NCI-H1694 treated with DMSO at 0.1 percent for 48 hours (cell line): Measurements from ENCODE around the gene PGA4.
"Not testable (repeated sequence)": the region's sequence is repeated elsewhere in the genome, so short reads cannot be mapped to it uniquely, and the experiment has no call there.

Experiments used
- DNase-seq: peaks from one replicate; lab custom pipeline; 2025; lab: John Stamatoyannopoulos, UW

Gene PGA4

DNA sequence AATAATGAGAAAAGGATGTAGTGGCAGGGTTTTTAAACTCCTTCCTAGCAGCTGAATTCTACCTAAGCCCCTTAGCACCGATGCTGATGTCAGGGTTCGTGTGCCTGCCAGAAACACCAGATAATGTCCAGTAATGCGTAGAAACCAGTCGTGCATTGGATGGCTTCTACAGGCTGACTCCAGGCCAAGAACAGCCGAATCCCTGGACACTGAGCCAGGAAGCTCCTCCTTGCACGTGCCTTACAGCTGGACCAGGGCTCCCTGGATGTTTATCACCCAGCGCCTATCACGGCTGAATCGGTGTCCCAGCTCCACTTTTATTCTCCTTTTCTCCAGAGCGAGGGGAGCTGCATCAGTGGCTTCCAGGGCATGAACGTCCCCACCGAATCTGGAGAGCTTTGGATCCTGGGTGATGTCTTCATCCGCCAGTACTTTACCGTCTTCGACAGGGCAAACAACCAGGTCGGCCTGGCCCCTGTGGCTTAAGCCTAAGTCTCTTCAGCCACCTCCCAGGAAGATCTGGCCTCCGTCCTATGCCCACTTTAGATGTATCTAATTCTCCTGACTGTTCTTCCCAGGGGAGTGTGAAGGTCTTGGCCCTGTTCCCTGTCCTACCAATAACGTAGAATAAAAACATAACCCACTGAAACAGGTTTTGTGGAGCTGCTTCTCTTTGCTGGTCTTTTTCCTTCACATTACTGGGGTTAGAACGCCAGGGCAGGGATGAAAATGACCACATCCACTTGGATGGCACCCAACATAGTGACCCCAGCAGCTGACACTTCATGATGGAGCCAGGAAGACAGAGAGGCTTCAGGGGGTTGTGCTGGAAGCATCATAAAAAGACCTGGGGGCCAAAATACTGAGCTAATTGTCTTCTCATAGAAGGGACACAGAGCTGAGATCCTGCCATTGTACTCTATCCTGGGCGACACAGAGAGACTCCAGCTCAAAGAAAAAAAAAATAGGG lies 28.9 kb downstream of the PGA4 start:
- DNase-seq: not testable (repeated sequence)

DNA sequence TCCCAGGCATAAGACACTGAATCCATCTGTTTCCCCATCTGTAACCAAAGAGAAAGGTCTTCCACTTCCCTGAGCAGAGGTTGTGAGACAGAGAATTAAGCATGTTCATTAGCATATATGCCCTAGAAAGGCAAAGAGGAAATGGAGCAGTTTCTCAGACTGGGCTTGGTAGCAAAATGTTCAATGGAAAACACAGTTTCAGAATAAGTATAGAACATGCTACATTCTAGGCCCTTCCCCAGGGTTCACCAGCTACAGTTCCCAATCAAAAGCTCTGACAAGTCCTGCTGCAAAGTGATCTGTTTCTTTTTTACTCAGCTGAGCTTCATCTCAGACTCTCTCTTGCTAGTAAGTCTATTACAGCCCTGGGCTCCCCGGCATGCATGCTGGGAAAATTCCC lies 30.2 kb downstream of the PGA4 start:
- not testable (repeated sequence) for DNase-seq

DNA sequence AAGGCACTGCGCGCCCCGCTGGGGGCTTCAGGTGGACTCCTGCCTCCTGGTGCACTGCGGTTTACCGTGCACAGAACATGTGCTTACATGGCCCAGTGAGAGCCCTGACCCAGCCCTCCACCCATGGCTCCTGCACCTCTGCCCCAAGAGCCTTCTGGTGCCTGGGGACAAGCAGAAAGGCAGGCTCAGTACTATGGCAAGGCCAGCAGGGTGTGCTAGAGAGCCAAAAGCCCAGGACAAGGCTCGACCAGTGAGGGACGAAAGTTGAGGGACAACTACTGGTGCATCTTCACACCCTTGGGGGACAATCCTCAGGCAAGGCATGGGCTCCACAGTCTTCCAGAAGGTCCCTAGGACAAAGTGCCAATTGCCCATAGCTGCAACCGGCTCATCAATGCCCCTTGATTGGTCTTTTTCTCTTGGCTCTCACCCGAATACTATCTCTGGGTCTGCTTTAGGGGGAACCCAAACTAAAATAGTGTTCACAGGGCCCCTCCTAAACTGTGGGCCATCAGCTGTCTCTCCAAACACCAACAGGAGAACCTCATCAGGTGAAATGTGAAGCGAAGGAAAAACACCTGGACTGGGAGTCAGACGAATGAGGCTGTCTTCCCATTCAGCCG lies 32.4 kb downstream of the PGA4 start:
- peak; percentile 4 for DNase-seq

DNA sequence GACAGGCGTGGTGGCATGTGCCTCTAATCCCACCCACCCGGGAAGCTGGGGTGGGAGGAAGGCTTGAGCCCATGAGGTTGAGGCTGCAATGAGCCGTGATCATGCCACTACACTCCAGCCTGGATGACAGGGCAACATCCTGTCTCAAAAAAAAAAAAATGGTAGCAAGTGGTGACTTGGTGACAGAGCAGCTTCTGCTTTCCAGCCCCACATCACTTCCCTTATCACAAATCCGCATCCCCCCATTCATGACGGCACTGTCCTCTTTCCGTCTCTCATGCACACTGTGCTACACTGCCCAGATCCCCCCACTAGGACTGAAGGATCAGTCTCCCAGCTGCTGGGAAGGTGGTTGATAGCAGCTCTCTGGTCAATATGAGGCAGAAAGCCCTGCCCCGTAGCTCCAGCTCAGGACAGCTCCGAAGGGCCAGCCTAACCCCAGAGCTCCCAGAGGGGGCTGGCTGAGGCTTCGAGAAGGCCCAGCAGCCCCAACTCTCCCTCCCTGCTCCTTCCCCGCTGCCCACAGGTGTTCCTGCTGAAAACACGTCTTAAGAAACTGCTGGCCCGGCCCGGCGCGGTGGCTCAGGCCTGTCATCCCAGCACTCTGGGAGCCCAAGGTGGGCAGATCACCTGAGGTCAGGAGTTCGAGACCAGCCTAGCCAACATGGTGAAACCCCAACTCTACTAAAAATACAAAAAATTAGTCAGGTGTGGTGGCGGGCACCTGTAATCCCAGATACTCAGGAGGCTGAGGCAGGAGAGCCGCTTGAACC lies 34.7 kb downstream of the PGA4 start:
- DNase-seq: no peak

DNA sequence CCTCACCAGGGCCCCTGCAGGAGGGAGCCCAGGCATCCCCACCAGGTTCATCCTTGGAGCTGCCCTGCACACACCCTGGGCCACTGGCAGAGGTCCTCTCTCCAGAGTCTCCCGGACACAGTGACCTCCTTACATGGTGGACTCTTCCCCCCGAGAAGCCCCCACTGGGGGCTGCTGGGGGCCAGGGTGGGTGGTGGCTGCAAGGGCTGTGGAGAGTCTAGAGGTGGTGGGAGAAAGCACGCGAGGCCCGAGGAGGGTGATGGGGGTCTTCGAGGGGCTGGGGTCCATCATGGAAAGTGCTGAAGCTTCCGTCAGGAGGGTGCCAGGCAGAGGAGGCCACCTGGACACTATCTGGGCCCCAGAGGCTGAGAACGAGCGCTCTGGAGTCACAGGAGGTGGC lies 36.4 kb downstream of the PGA4 start:
- DNase-seq: no peak

DNA sequence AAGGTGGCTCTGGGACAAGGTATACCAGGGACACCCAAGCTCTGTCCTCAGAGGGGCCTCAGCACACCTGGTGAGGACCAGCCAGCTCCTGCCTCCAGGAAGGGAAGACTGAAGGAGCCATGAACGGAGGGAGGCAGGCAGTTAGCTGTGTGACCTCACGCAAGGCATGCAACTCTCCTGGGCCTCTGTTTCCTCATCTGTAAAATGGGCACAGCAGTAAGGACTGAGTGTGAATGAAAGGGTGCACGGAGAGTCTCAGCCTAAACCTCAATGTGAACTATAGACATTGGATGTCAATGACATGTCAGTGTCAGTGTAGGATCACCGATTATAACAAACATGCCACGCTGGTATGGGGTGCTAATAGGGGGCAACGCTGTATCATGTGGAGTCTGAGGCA lies 37.2 kb downstream of the PGA4 start:
- no peak for DNase-seq

DNA sequence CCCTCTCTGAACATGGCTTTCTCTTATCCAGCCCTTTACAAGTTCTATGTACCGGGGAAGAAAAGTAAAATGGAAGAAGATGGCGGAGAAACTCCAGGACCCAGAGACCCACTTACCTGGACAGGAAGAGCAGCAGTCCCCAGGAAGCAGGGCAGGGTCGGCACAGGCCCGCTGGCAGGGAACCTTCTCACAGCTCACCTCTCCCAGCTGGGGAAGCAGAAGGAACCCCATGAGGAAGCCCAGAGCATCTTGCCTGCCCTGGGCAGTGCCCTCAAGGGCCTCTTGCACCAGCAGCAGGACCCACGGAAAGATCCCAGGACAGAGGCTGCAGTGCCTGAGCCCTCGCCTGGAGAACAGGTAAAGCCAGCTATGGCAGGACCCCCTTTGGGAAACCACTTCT lies 42.2 kb downstream of the PGA4 start:
- no peak for DNase-seq

DNA sequence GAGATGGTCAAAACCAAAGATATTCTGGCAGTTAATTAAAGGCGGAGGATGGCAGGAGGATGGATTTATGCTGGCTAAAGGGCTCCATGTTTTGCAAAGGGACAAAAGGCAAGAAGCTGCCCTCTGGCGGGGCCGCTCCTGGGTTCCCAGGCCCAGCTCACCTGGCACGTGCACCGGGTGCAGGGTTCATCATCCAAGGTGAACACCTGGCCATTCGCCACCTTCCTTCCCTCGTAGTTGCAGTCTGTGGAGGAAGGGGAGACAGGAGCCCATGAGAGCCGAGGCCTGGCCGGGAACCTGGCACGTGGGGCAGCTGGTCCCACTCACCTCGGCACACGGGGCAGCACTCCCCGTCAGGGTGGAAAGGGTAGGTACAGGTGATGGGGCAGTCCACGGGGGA lies 42.6 kb downstream of the PGA4 start:
- DNase-seq: no peak

DNA sequence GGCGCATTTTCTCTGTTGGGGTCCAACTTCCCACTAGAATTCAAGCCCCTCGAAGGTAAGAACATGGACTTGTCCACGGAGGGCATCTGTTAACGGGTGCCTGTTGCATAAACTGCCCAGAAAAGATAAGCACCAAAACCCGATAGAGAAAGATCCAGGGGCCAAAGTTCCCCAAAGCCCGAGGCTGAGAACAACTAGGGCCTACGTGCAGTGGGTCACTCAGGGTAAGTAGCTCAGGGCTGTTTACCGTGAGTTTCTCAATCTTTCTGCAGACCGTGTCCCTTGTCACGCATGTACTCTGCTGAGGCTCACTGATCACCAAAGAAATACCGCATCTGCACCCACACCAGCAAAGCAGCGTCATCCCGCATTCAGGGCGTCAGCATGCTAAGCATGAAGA lies 43.2 kb downstream of the PGA4 start:
- DNase-seq: no peak

DNA sequence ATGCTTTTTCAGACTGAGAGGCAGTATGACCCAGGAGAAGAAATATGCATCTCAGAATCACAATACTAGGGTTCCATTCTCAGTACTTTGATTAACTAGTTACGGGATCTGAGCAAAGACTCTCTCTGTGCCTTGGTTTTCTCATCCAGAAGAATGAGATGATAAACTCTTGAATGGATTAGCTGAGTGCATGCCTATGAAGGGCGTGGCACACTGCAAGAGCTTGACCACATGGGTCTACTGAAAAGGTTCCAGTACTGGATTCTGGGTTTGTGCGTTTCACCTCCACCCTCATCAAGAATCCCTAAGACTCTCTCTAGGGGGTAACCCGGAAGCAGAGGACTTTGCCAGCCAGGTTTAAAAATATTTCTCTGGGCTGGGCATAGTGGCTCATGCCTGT lies 44.5 kb downstream of the PGA4 start:
- no peak for DNase-seq

DNA sequence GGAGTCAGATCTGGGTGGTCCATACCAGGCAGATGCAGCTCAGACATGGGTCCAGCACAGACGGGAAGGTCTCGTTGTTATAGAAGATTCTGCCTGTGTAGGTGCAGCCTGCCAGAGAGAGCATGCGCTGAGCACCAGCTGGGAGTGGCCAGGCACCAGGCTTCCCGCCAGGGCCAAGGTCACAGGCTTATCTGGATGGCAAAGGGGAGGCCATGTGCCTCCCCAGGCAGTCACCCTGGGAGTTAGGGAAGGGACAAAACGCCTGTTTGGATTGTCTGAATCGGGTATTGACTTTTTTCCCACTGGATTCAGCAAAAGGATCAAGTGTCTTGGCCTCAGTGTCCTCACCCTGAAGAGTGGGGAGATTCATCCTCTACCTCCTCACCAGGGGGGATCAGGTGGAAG lies 45.3 kb downstream of the PGA4 start:
- DNase-seq: no peak

DNA sequence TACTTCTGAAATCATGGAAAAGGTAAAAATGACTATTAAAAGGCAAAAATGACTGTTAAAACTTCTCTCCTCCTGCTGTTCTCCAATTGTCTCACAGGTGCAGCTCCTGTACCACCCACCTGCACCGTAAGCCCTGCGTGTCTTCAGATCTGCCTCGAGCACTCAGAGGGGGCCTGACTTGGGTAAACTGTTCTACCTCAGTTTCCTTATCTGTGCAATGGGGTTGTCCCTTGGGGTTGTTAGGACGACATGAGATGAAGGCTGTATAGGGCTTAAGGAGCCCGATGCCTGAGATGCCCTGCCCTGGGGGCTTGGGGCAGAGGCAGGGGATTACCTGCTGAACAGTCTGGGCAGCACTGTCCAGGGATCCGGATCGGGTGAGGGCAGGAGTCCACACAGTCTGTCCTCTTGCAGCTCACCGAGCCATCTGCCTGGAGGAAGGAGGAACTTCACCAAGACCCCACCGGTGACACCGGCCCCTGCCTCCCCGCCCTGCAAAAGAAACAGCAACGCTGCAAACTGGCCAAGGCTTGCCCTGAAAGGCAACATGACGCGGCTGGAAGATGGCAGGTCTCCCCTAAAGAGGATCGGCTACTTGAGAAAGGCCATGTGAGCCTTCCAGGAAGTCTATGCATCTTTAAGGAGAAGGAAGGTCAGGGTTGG lies 46.6 kb downstream of the PGA4 start:
- DNase-seq: no peak

DNA sequence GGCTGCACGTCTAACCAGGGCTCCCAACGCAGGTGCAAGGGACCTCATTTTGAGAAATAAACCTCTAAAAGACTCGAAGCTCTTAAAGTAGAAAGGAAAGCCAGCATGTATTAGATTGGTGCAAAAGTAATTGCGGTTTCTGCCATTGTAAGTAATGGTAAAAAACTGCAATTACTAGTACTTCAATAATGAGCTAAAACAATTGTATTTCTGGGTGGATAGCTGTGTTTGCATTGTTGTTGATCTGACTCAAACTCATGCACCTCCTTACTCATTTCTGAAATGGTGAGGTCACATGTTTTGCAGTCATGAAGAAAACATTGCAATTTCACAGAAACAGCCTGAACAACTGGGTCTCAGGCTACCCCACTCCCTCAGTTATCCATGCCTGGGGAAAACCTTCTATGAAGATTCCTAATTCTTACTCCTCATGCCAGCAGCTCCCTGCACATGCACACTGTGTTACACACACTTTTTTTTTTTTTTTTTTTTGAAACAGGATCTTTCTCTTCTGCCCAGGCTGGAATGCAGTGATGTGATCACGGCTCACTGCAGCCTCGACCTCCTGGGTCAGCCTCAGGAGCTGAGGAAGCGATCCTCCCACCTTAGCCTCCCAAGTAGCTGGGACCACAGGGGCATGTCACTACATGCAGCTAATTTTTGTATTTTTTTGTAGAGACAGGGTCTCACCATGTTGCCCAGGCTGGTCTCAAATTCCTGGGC lies 48.4 kb downstream of the PGA4 start:
- DNase-seq: no peak

DNA sequence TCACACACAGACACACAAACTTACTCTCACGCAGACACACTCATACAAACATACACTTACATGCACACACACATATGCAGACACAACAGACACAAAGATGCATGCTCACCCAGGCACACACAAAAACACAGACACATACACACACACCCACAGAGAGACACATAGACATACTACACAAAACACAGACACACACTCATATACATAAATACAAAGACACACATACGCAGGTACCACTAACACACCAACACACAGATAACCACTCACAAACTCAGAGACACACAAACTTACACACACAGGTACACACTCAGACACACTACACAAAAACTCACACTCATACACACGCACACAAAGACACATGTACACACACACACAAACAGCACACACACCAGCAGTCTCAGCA lies 50.6 kb downstream of the PGA4 start:
- no peak for DNase-seq

DNA sequence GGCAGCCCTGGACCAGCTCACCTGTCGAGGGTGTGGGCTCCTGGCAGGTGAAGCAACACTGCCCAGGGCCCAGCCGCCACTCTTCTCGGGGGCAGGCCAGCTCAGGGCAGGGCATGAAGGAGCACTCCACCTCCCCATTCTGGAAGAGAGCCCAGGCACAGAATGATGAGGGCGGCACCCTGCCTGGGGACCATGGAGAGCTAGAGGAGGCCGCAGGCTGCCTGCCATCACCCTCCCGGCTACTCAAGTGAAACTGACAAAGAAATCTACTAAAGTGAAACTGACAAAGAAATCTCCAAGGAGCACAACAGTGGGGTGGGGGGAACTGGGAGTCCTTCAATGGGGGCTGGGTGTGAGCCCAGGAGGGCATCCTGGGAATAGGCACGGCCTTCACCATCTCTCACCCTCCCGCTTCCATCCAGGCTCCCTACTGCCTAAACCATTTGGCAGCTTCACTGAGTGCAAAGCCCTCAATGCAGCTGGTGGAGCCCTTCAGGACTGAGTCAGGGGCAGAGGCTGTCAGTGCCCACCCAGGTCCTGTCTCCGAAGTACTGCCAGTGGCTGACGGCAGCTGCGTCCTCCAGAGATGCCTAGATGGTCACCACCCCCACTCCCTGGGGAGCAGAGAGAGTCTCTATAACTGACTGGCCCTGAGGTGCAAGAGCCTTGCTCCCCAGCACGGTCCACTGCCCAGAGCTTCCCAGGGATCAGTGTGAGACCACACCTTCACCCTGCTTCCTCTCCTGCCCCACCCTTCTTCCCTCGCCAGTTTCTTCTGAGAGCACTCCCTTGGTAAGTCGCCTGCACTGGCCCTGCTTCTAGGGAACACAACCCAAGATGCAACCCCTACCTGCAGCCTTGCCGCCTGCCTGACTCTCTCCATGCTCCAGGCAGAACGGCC lies 51.3 kb downstream of the PGA4 start:
- DNase-seq: no peak

DNA sequence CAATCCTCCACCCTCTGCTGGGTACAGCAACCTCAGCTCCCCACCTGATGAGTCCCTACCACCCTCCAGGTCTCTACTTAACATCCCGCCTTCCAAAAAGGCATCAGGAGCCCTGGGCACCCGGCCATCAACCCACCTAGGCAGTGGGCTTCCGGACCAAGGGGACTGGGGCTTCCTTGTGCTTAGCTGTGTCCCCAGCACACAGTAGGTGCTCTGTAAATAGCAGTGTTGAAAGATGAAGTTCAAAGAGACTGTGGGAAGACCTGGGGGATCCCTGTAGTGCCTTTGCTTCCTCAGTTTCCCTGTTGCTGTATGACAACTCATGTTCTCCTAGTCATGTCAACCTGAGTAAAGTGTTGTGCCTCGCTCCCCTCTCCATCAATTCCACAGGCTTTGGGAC lies 51.9 kb downstream of the PGA4 start:
- no peak for DNase-seq

DNA sequence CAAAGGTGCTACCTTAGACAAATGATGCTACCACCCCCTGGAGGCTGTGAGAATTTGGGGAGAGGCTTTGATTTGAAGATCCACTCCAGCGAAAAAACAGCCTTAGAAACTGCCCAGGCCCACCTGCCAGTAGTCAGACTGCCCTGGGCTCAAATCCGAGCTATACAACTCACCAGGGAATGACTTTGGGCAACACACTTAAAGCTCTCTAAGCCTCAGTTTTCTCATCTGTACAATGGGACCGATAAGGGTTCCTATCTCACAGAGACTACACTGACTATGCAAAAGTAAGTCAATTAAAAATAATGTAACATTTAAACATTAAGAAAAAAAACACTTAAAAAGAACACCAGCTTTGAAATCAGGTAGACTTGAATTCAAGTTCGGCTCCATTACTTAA lies 53.0 kb downstream of the PGA4 start:
- no peak for DNase-seq

DNA sequence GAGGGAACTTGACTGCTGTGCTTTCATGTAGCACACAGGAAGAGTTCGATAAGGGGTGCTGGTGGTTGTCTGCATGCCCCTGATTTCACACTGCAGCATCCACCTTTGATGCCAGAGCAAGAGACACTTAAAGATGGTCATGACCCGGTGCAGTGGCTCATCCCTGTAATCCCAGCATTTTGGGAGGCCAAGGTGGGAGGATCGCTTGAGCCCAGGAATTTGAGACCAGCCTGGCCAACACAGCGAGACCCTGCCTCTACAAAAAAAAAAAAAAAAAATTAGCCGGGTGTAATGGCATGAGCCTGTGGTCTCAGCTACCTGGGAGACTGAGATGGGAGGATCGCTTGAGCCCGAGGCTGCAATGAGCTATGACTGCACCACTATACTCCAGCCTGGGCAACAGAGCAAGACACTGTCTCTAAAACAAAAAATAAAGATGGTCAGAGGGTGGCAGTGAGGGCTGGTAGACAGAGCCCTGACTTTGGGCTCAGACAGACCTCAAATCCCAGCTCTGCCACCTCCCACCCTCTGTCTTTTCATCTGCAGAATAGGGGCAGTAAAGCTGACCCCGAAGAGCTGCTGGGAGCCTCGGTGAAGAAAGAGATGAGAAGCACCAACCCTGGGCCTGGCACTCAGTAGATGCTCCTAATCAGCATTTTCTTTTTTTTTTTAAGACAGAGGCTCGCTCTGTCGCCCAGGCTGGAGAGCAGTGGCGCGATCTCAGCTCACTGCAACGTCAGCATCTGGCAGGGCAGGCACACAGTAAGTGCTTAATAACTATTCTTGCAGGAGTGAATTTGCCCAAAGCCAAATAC lies 55.2 kb downstream of the PGA4 start:
- DNase-seq: no peak

DNA sequence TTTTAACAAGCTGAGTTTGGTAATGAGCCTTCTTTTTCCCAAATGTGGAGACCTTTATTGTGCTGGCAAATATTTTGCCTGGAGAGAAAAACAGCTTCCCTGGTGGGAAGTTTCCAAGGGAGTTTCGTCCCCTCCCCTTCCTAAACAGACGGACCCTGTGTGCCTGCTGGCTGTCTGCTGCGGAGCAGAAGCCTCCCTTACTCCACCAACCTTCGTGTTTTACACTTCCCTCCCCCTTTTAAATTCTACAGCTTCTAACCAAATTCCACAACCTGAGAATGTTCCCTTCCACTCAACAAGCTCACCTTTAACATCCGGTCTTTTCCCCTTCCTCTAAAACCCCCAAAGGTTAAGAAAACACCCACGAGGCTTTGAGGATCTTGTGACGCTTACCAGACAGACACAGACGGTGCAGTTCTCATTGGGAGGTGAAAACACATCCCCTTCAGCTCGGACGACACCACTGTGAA lies 55.9 kb downstream of the PGA4 start:
- no peak for DNase-seq
